Superior temporal gyrus (tissue), 1 donor: ENCODE measurements around the gene JMJD6.
A peak's percentile ranks its signal among the peaks of the same experiment; 100 is the strongest.
"Not testable (repeated sequence)": the region's sequence is repeated elsewhere in the genome, so short reads cannot be mapped to it uniquely, and the experiment has no call there.

Experiments used
- DNase-seq: peaks from one replicate; pipeline ENCODE4 v3.0.0-alpha.2; 2016; ENCODE audit errors: extremely low spot score

The JMJD6 gene

GRCh38 chr17:76716146-76716838 is 10.1 kb downstream of the JMJD6 start:
- DNase-seq = peak; percentile 31

DNA sequence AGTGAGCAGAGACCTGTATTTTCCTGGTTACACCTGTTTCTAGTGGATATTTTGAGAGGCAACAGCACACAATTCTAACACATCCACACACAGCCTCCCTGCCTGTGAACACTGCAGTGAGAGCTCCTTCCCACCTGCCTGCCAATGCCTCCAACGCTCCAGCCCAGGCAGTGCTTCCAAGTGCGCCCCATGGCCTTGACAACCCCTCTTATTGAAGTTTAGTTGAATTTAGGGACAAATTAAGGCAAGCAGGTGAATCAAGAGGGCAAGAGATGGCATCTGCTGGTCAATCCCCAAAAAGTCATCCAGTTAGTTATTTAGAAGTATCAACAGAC is 10.9 kb downstream of the JMJD6 start:
- no peak for DNase-seq

DNA sequence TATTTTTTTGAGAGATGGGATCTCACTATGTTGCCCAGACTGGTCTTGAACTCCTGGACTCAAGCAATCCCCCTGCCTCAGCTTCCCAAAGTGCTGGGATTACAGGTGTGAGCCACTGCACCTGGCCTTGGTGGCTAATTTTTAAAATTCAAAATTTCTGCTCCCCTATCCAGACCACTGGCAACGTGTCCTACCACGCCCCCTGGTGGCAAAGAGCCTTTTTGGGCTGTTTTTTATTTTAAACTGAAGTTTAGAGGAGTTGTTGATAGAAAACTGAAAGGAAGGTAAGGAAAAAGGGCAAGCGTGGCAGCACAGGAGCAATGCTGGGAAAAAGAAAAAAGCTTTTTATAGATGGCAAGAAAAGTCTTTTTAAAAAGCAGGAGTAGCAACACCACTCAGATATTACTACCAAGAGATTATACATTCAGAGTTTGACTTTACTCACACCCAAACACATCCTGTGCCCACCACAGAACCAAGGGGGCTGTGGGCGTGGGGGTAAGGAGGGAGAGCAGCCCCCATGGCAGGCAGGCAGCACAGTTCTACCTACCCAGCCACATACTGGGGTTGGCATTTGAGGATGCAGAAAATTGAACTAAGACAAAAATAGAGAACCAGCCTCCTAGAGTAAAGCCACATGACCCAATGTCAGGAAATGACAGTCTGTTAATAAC is 11.4 kb downstream of the JMJD6 start:
- peak; percentile 89 for DNase-seq

GRCh38 chr17:76714336-76714735 is 12.1 kb downstream of the JMJD6 start:
- no peak for DNase-seq

- DNase-seq = no peak
Measured at GRCh38 chr17:76713765-76714164, 12.6 kb downstream of the JMJD6 start.

GRCh38 chr17:76712321-76712720 is 14.1 kb downstream of the JMJD6 start:
- not testable (repeated sequence) for DNase-seq

DNA sequence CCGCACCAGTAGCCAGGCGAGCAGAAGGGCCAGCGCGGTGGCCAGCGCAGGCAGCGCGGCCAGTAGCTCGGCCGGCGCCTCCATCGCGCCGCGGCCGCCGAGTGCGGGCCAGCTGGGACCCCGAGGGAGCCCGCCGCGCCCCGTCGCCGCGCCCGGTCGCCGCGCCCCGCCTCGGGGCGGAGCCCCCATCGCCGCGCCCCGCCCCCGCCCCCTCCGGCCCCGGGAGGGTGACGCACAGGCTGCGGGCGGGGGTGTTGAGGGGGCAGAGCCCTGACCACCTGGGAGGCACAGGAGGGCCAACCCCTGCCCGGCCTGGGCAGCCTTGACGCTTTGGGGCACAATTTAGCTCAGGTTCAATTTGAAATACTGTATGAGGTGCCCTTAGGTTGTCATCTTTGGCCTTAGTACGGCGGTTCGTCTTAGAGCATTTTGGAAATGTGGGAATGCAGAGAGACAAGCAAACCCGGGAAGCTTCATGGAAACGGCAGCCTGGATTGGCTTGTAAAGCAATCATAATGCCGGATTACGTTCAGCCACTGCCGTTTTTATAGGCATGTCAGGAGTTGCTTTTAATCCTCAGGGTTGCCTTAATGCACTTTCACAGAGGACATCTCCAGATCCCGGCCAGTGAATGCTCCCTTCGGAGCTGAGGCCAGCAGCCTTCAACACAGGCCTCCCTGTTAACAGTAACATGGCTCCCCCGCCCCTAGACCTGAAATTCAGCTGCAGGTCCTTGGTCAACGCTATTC is 15.4 kb downstream of the JMJD6 start, which contains the start of gene MXRA7:
MXRA7 (minus strand) TSS at position 103 of the 749 bp plus-strand sequence; CDS start at position 84, 19 bp downstream.
- DNase-seq = peak; percentile 60

DNA sequence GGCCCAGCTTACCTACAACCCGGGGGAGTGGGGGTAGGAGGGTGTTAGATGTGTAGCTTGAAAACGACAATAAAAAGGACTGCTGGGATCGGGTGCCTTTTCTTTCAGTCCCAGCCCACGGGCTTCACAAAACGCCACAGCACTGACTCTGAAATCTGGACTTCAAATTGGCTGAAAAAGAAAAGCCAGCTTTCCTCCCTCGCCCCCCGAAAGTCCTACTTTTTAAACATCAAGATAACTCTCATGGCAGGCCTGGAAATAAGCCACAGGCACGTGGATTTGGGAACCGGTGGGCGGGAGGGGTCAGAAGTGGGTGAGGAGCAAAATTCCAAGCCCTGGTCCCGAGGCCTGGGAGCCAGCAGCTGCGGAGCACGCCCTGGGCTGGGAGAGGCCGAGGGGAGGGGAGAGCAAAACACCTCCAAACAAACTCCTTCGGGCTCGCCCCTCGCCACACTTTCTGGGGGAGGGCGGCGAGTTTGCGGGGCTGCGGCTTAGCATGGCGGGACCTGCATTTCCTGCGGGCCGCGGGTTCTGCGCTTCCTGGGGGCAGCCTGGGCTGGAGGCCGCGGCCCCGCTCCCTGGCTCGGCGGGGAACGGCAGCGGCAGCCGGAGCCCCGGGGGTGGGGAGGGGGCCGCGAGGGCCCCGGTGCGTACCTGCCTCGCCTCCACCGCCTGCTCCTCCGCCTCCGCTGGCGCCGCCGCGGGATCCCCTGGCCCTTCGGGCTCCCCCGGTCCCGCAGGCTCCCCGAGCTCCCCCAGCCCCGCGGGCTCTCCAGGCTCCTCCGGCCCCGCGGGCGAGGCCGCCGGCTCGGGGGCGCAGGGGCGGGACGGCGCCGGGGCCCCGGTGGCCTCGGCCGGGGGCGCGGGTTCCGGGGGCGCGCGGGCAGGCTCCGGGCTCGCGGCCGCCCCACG is 16.2 kb downstream of the JMJD6 start:
- not testable (repeated sequence) for DNase-seq

DNA sequence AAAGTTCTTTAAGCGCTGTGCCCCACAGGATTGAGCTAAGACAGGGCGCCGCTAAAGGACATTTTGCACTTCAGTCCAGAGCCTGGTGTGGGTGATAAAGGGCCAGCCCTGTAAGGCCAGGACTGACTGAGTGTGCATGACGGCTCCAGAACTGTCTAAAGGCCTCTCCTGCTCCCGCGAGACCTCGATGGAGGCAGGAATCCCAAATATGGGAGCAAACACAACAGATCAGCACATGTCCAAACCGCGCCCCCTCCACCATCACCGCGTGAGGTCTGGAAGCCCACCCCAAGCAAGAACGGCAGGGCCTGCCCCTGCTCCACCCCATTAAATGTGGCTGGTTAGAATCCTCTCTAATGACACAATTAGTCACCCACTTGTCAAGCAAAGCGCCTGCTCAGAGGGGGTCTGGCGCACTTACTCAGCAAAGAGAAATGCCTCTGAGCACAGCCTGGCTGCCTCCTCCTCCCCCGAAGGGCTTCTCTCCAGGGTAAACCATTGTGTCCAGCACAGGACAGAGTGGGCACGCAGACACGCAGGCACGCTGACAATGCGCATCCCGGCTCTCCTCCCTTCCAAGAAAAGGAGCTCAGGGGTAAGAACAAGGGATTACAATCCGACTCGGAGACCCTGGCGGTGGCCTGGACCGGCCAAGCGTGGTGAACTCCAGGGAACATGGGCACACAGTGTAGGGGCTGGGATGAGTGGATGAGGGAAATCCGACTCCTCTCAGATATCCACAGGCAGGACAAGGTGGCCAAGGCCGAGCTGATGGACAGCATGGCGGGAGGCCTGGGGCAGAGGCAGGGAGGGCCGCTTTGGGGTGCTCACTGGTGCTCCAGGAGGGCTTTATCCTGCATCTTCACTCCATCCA is 17.1 kb downstream of the JMJD6 start:
- no peak for DNase-seq

DNA sequence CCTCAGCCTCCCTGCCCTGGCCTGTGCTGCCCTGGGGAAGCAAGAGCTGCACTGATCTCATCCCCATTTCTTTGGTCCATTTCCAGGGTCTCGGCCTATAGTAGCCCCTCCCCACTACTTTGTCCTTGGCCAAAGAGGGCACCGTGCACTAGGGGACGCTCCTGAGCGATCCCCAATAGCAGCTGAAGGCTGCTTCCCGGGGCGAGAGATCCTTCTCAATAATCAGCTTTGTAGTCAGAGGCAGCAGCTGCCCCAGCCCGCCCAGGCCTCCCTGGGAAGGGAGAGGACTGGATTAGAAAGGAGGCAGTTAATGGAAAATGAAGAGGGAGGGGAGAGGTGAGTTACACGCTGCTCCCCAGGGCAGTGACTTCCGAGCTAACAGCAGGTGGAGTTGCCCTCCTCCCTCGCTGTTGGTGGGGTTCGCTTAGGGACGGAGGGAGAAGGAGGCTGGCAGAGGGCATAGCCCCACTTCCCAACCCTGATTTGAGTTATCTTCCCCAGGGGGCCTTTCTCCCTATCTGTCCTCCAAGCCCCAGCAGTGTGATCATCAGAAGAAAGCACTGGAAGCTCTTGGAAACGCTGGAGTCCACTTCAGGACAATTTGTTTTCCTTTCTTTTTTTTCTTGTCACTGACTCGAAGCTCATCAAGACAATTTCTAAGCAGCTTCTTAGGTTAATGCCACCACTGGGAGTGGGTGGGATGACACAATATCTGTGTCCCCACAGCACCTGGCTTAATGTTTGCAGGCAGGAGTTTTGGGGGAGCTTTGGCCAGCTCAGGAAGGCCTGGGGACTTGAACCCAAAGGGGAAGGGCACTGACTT is 18.2 kb downstream of the JMJD6 start:
- peak; percentile 79 for DNase-seq

GRCh38 chr17:76706817-76707216 is 19.6 kb downstream of the JMJD6 start:
- DNase-seq = no peak

DNA sequence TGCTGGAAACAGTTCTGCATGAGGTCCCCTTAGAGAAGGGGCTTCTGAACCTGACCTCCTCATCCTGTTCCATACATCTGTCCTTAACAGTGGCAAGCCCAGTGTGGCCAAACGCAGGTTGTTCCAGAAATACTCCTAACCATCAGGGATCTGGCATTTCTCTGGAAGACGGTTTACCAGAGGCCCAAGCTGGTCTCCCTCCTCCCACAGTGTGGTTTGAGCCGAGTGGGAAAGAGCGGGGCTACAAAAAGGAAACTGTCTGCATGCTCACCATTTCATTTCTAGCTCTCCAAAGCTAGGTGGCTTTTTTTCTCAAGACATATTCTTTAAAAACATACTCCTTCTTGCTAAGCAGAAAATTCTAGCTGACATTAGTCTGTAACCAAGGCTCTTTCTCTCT is 21.6 kb downstream of the JMJD6 start:
- DNase-seq = no peak

- DNase-seq = no peak
Measured at GRCh38 chr17:76702941-76703637, 23.3 kb downstream of the JMJD6 start.

- no peak for DNase-seq
Measured at GRCh38 chr17:76702076-76702475, 24.3 kb downstream of the JMJD6 start.

DNA sequence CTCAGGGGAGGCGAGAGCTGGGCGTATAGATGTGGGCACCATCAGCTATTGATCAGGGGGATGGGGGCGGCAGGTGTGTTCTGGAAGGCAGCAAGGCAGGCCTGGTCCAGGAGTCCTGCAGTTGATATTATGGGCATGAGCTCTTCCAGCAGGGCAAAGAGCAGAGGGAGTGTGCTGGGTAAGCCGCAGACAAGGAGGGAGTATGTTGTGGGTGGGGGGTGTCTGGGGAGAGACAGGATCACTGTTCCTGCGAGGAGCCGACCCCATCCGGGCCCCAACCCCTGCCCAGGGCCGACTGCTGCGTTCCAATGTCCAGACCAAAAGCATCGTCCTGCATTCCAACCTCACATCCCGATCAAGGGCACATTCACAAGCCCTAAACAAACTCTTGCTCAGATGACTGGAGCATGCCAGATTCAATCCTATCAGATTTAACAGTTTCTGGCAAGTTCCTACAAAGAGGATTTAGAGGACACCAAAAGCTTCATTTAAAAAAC is 24.9 kb downstream of the JMJD6 start:
- DNase-seq = no peak

GRCh38 chr17:76700617-76701470 is 25.6 kb downstream of the JMJD6 start:
- DNase-seq = no peak

GRCh38 chr17:76700270-76700616 is 26.2 kb downstream of the JMJD6 start:
- no peak for DNase-seq

- not testable (repeated sequence) for DNase-seq
Measured at GRCh38 chr17:76698466-76698977, 27.9 kb downstream of the JMJD6 start.
